HG02970 (cell line): Measurements from ENCODE around the gene SLC22A23.
A peak's percentile ranks its signal among the peaks of the same experiment; 100 is the strongest.

ENCODE experiments used
- ATAC-seq: cut with Tn5 transposase; IDR thresholded peaks from one replicate; pipeline ENCODE4 v1.9.1; 2021; ENCODE audit warnings: mild to moderate bottlenecking, moderate library complexity, moderate number of reproducible peaks; ENCODE audit not compliant: unreplicated experiment, low FRiP score

Gene SLC22A23

GRCh38 chr6:3356824-3357420 lies 99.9 kb downstream of the SLC22A23 start:
- ATAC-seq = no peak

GRCh38 chr6:3356056-3356823 lies 100.6 kb downstream of the SLC22A23 start:
- peak; percentile 70 for ATAC-seq

GRCh38 chr6:3355358-3356055 lies 101.3 kb downstream of the SLC22A23 start:
- ATAC-seq = no peak

- no peak for ATAC-seq
These were observed 101.9 kb downstream of the SLC22A23 start for GRCh38 chr6:3355011-3355357.

GRCh38 chr6:3353939-3354338 lies 102.9 kb downstream of the SLC22A23 start:
- no peak for ATAC-seq

- ATAC-seq = no peak
These were observed 103.5 kb downstream of the SLC22A23 start for GRCh38 chr6:3353213-3353903.

GRCh38 chr6:3352678-3353077 lies 104.2 kb downstream of the SLC22A23 start:
- no peak for ATAC-seq

GRCh38 chr6:3351829-3352524 lies 104.9 kb downstream of the SLC22A23 start:
- ATAC-seq = no peak

- no peak for ATAC-seq
These were observed 105.7 kb downstream of the SLC22A23 start for GRCh38 chr6:3351105-3351676.

- ATAC-seq = no peak
These were observed 106.5 kb downstream of the SLC22A23 start for GRCh38 chr6:3350252-3350796.

GRCh38 chr6:3349388-3350251 lies 107.2 kb downstream of the SLC22A23 start:
- ATAC-seq = no peak

- ATAC-seq = no peak
These were observed 108.0 kb downstream of the SLC22A23 start for GRCh38 chr6:3348821-3349220.

- ATAC-seq = no peak
These were observed 109.0 kb downstream of the SLC22A23 start for GRCh38 chr6:3347826-3348225.

GRCh38 chr6:3347247-3347646 lies 109.6 kb downstream of the SLC22A23 start:
- ATAC-seq = no peak

- no peak for ATAC-seq
These were observed 110.4 kb downstream of the SLC22A23 start for GRCh38 chr6:3346476-3346875.

GRCh38 chr6:3345836-3346235 lies 111.0 kb downstream of the SLC22A23 start:
- no peak for ATAC-seq

GRCh38 chr6:3343089-3343883 lies 113.6 kb downstream of the SLC22A23 start:
- ATAC-seq = no peak

GRCh38 chr6:3341467-3341866 lies 115.4 kb downstream of the SLC22A23 start:
- ATAC-seq = no peak
